HG02798 (cell line): ENCODE measurements around the gene LSM11.

ENCODE experiments used
- ATAC-seq: cut with Tn5 transposase; IDR thresholded peaks from one replicate; pipeline ENCODE4 v1.9.1; 2021; ENCODE audit warnings: mild to moderate bottlenecking; ENCODE audit not compliant: unreplicated experiment, poor library complexity

The LSM11 gene

GRCh38 chr5:157766902-157767301 is 23.4 kb downstream of the LSM11 start:
- ATAC-seq: no peak

GRCh38 chr5:157767689-157768088 is 24.2 kb downstream of the LSM11 start:
- ATAC-seq: no peak

- no peak for ATAC-seq
These were observed 27.2 kb downstream of the LSM11 start for GRCh38 chr5:157770665-157771064.

GRCh38 chr5:157772127-157772526 is 28.6 kb downstream of the LSM11 start:
- no peak for ATAC-seq

- ATAC-seq: no peak
These were observed 34.8 kb downstream of the LSM11 start for GRCh38 chr5:157778121-157778805.

- ATAC-seq: no peak
These were observed 35.7 kb downstream of the LSM11 start for GRCh38 chr5:157779221-157779620.

- ATAC-seq: no peak
These were observed 42.3 kb downstream of the LSM11 start for GRCh38 chr5:157785801-157786200.

GRCh38 chr5:157793301-157793700 is 49.8 kb downstream of the LSM11 start:
- no peak for ATAC-seq

GRCh38 chr5:157799578-157799977 is 56.1 kb downstream of the LSM11 start:
- ATAC-seq: no peak

GRCh38 chr5:157800137-157800536 is 56.6 kb downstream of the LSM11 start:
- ATAC-seq: no peak

GRCh38 chr5:157802736-157803135 is 59.2 kb downstream of the LSM11 start:
- no peak for ATAC-seq

- ATAC-seq: no peak
These were observed 64.5 kb downstream of the LSM11 start for GRCh38 chr5:157808043-157808442.
